Measurements from ENCODE around the gene AFF1.

DNA sequence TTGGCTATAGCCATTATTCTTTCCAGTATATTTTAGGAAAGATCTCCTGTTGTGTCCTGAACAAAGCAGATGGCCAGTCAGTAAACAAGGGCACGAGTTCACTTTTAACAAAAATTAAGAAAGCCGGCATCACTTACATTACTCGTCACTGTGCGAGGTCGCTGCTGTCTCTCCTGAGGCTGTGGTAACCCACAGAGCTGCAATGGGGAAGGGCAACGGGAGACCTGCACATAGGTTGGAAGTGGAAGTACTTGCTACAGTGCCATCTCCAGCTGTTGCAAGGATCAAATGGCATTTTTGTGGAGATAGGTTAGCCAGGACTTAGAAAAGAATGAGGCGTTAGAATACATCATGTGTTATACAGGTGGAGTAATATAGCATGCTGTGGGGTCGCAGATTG is 153.4 kb downstream of the AFF1 start:
- TF ChIP-seq EZH2 (IDR thresholded peaks at IDR 0.05; ENCODE audit: borderline replicate concordance) (no peak), CTCF (IDR thresholded peaks at IDR 0.05; ENCODE audit: poor library complexity) (no peak)
